Body of pancreas (tissue), 4 donors: ENCODE measurements around the gene EXOSC7. TPM values are rescaled to one million over a fixed set of nuclear protein-coding genes. Genes with fewer than 3 reads are reported as not detected.

Experiments used
- ATAC-seq: fragments of 150-250 bp; one replicate; pipeline ENCODE4 v1.9.1; 2016
- DNase-seq, 4 donors: peaks; one replicate each; pipeline ENCODE4 v3.0.0-alpha.2; 2019
- H3K27ac ChIP-seq, 4 donors: fragments of 200-600 bp; sonication (generic); 1 replicate in 3 of 4; 2 replicates in 1 of 4; pipeline versions ENCODE4 v1.5.1 to v1.6.1; 2016 to 2019; ENCODE audit warnings: mild to moderate bottlenecking in 1 of 4, mixed read lengths in 1 of 4, moderate library complexity in 1 of 4
- H3K27me3 ChIP-seq, 2 donors: fragments of 200-600 bp; sonication (generic); one replicate each; pipeline ENCODE4 v1.6.0; 2016; ENCODE audit warnings: mild to moderate bottlenecking in 1 of 2
- H3K36me3 ChIP-seq, 2 donors: fragments of 200-600 bp; sonication (generic); replicated peaks in 1 of 2; 2 replicates each; pipeline ENCODE4 v1.5.1; 2016; ENCODE audit warnings: low read depth in 2 of 2; ENCODE audit not compliant: insufficient read depth in 1 of 2
- H3K4me1 ChIP-seq: fragments of 200-600 bp; sonication (generic); one replicate; pipeline ENCODE4 v1.6.0; 2016
- H3K4me3 ChIP-seq, 2 donors: fragments of 200-600 bp; sonication (generic); 1 replicate in 1 of 2; 2 replicates in 1 of 2; pipeline ENCODE4 v1.5.1; 2016 to 2019
- H3K9me3 ChIP-seq, 3 donors: fragments of 200-600 bp; sonication (generic); 1 replicate in 2 of 3; 2 replicates in 1 of 3; pipeline ENCODE4 v1.5.1; 2016
- CTCF ChIP-seq, 7 experiments: fragments of 450-650 bp in 4 of 7; fragments of 200-600 bp in 3 of 7; sonication (generic) in 3 of 7; IDR thresholded peaks; one replicate each; pipeline ENCODE4 v1.5.1; 2016 to 2019; ENCODE audit warnings: antibody characterized with exemption in 7 of 7
- POLR2A ChIP-seq, 3 donors: fragments of 450-650 bp; IDR thresholded peaks; one replicate each; pipeline ENCODE4 v1.6.1; 2016; ENCODE audit warnings: antibody characterized with exemption in 3 of 3, mild to moderate bottlenecking in 2 of 3
- WGBS, 2 donors: methylation state at CpG; one replicate each; pipeline ENCODE4 v1.1.5; 2017; 5-methylcytosine and 5-hydroxymethylcytosine counted together
- intact Hi-C: fragments of 100-400 bp; cut with DNase I; formaldehyde crosslinking; loops from one replicate; pipeline ENCODE4 v1.15.1; 2023
- total RNA-seq, 2 donors: library from RNA; depleted of rRNA; stranded (reverse); fragments of >200 nt; gene quantifications; one replicate each; pipeline ENCODE4 v1.1.0, GENCODE V29; 2016

Gene EXOSC7
- total RNA-seq, 2 donors from 2014 or later: 18.2 to 33.6 TPM

GRCh38 chr3:45033791-45034190, 57.7 kb downstream of the EXOSC7 start:
- DNase-seq (no peak), ATAC-seq (no peak)
- no peak for TF ChIP-seq POLR2A (IDR thresholded peaks at IDR 0.05)
- Histone ChIP-seq H3K4me3 (no peak overlapping the region), H3K27ac (no peak overlapping the region), H3K27me3 (no peaks in the 10 kb centered on the region), H3K36me3 (no peaks in the 10 kb centered on the region), H3K4me1 (peaks cover 8% of the 10 kb centered on the region), H3K9me3 (no peaks in the 10 kb centered on the region)
- 59 to 62% methylated on average over 6 of the region's 6 CpGs for WGBS, 2 donors
- intact Hi-C loops: loop anchor here (10.0 kb wide), 1 partner anchor 461 kb away; no protein-coding TSS in a partner anchor

GRCh38 chr3:45034612-45035252, 58.7 kb downstream of the EXOSC7 start:
- DNase-seq: peak in 2 of 4 donors; percentile 33 to 71
- no peak overlapping the region for H3K4me3 ChIP-seq
- no peak for TF ChIP-seq CTCF (IDR thresholded peaks at IDR 0.05)
- peak in 1 of 3 donors; percentile 9 for TF ChIP-seq POLR2A (IDR thresholded peaks at IDR 0.05)
- intact Hi-C loops: loop anchor here (10.0 kb wide), 1 partner anchor 460 kb away; no protein-coding TSS in a partner anchor
- no peaks in the 10 kb centered on the region for H3K9me3 ChIP-seq
- no peaks in the 10 kb centered on the region for H3K27me3 ChIP-seq
- no peak for ATAC-seq
- peaks cover 8% of the 10 kb centered on the region for H3K4me1 ChIP-seq
- WGBS, 2 donors: 74 to 93% methylated on average over 3 of the region's 3 CpGs
- peak overlapping the region in 1 of 4 donors; percentile 64 for H3K27ac ChIP-seq
- H3K36me3 ChIP-seq: no peaks in the 10 kb centered on the region

GRCh38 chr3:45035441-45036301, 59.6 kb downstream of the EXOSC7 start:
- ATAC-seq: no peak
- Histone ChIP-seq H3K36me3 (no peaks in the 10 kb centered on the region), H3K27me3 (no peaks in the 10 kb centered on the region), H3K4me3 (no peak overlapping the region), H3K4me1 (peaks cover 8% of the 10 kb centered on the region), H3K9me3 (no peaks in the 10 kb centered on the region), H3K27ac (peak overlapping the region in 1 of 4 donors; percentile 64)
- intact Hi-C loops: loop anchor here (10.0 kb wide), 1 partner anchor 459 kb away; no protein-coding TSS in a partner anchor
- WGBS, 2 donors: 24 to 25% methylated on average over 32 to 64 of the region's 64 CpGs
- peak in 1 of 4 donors; percentile 21 for DNase-seq
- TF ChIP-seq POLR2A (IDR thresholded peaks at IDR 0.05): no peak

- Histone ChIP-seq H3K4me3 (no peak overlapping the region), H3K4me1 (peaks cover 8% of the 10 kb centered on the region), H3K36me3 (no peaks in the 10 kb centered on the region), H3K27ac (no peak overlapping the region), H3K9me3 (no peaks in the 10 kb centered on the region), H3K27me3 (no peaks in the 10 kb centered on the region)
- WGBS, 2 donors: 1 to 4% methylated on average over 2 to 11 of the region's 11 CpGs
- DNase-seq (peak; percentile 93 to 97 (median 95)), ATAC-seq (peak; percentile 93)
- peak; percentile 80 to 99 (median 99) for TF ChIP-seq CTCF (IDR thresholded peaks at IDR 0.05)
- no peak for TF ChIP-seq POLR2A (IDR thresholded peaks at IDR 0.05)
- intact Hi-C loops: loop anchor here (10.0 kb wide), 1 partner anchor 457 kb away; no protein-coding TSS in a partner anchor
Measured at GRCh38 chr3:45037720-45038455, 61.8 kb downstream of the EXOSC7 start.

- H3K27me3 ChIP-seq: no peaks in the 10 kb centered on the region
- DNase-seq (no peak), ATAC-seq (no peak)
- intact Hi-C loops: loop anchor here (5.0 kb wide), 1 partner anchor 171 kb away; no protein-coding TSS in a partner anchor
- H3K4me3 ChIP-seq: no peak overlapping the region
- 63 to 77% methylated on average over 2 of the region's 2 CpGs for WGBS, 2 donors
- no peak for TF ChIP-seq CTCF (IDR thresholded peaks at IDR 0.05)
- TF ChIP-seq POLR2A (IDR thresholded peaks at IDR 0.05): no peak
- H3K27ac ChIP-seq: no peak overlapping the region
- no peaks in the 10 kb centered on the region for H3K36me3 ChIP-seq
- no peaks in the 10 kb centered on the region for H3K9me3 ChIP-seq
- no peaks in the 10 kb centered on the region for H3K4me1 ChIP-seq
Measured at GRCh38 chr3:45041666-45042065, 65.6 kb downstream of the EXOSC7 start.
